GM19035 (cell line): Measurements from ENCODE around the gene IGF2R.
"Not testable (repeated sequence)": the region's sequence is repeated elsewhere in the genome, so short reads cannot be mapped to it uniquely, and the experiment has no call there.

ENCODE experiments used
- ATAC-seq: cut with Tn5 transposase; IDR thresholded peaks from one replicate; pipeline ENCODE4 v1.9.1; 2021; ENCODE audit not compliant: unreplicated experiment

IGF2R gene

GRCh38 chr6:159968295-159969203 is at the start of gene IGF2R:
IGF2R (plus strand) TSS chr6:159969082; CDS start chr6:159969247, 165 bp downstream.
- peak; percentile 81 for ATAC-seq

- ATAC-seq, result no peak
Measured at GRCh38 chr6:159919800-159920199, 49.1 kb upstream of the IGF2R start.

- ATAC-seq, result not testable (repeated sequence)
Measured at GRCh38 chr6:159924150-159924549, 44.7 kb upstream of the IGF2R start.

- ATAC-seq, result no peak
Measured at GRCh38 chr6:159926542-159927203, 42.2 kb upstream of the IGF2R start.

- ATAC-seq, result peak; percentile 42
Measured at GRCh38 chr6:159929819-159930218, 39.1 kb upstream of the IGF2R start.

GRCh38 chr6:159931112-159931511 is 37.8 kb upstream of the IGF2R start:
- ATAC-seq, result peak; percentile 83

GRCh38 chr6:159931846-159932245 is 37.0 kb upstream of the IGF2R start:
- no peak for ATAC-seq

- ATAC-seq, result no peak
Measured at GRCh38 chr6:159933077-159933476, 35.8 kb upstream of the IGF2R start.

- ATAC-seq, result no peak
Measured at GRCh38 chr6:159934181-159934580, 34.7 kb upstream of the IGF2R start.

- ATAC-seq, result no peak
Measured at GRCh38 chr6:159935065-159935464, 33.8 kb upstream of the IGF2R start.

- no peak for ATAC-seq
Measured at GRCh38 chr6:159935633-159936032, 33.2 kb upstream of the IGF2R start.

- ATAC-seq, result no peak
Measured at GRCh38 chr6:159939591-159940016, 29.3 kb upstream of the IGF2R start.

GRCh38 chr6:159941286-159942113 is 27.4 kb upstream of the IGF2R start:
- peak; percentile 92 for ATAC-seq

GRCh38 chr6:159943101-159943632 is 25.7 kb upstream of the IGF2R start:
- no peak for ATAC-seq

GRCh38 chr6:159943968-159944598 is 24.8 kb upstream of the IGF2R start:
- ATAC-seq, result no peak

- ATAC-seq, result no peak
Measured at GRCh38 chr6:159945801-159946392, 23.0 kb upstream of the IGF2R start.

- no peak for ATAC-seq
Measured at GRCh38 chr6:159946912-159947311, 22.0 kb upstream of the IGF2R start.

- ATAC-seq, result no peak
Measured at GRCh38 chr6:159948199-159948598, 20.7 kb upstream of the IGF2R start.

GRCh38 chr6:159951772-159952171 is 17.1 kb upstream of the IGF2R start:
- no peak for ATAC-seq
